PC-9 (cell line): ENCODE measurements around the gene FRMD8. TPM values are rescaled to one million over a fixed set of nuclear protein-coding genes. Genes with fewer than 3 reads are reported as not detected.

Experiments used
- BruUV-seq: library from RNA; stranded (reverse); fragments of 400-500 nt; replicated peaks from 2 replicates; lab custom pipeline; 2021; lab: Mats Ljungman, UMichigan
- CTCF ChIA-PET: fragments of 300-600 bp; sonication (Branson Sonifier 250); formaldehyde crosslinking; loops from one replicate; lab custom pipeline; 2022; ENCODE audit warnings: antibody characterized with exemption; lab: Charles Lee
- POLR2A ChIA-PET: fragments of 300-600 bp; sonication (Branson Sonifier 250); formaldehyde crosslinking; loops from one replicate; lab custom pipeline; 2022; ENCODE audit warnings: antibody characterized with exemption; ENCODE audit not compliant: unreplicated experiment; lab: Charles Lee
- DNase-seq, 2 experiments: peaks; one replicate each; pipeline versions ENCODE4 v3.0.0 to v3.0.0-alpha.2; 2015 to 2022; ENCODE audit warnings: mixed read lengths in 1 of 2
- H2AFZ ChIP-seq: fragments of 200-600 bp; sonication (generic); 2 replicates; pipeline ENCODE4 v1.8.1; 2017; ENCODE audit warnings: antibody characterized with exemption
- H3F3A ChIP-seq: fragments of 200-600 bp; sonication (generic); 2 replicates; pipeline ENCODE4 v1.8.1; 2017; ENCODE audit warnings: antibody characterized with exemption, mild to moderate bottlenecking, low read depth; ENCODE audit not compliant: insufficient read depth
- H3K27ac ChIP-seq: fragments of 200-600 bp; sonication (generic); 2 replicates; pipeline ENCODE4 v1.6.1; 2016; ENCODE audit warnings: mixed run types
- H3K27me3 ChIP-seq: fragments of 200-600 bp; sonication (generic); 2 replicates; pipeline ENCODE4 v1.6.1; 2016; ENCODE audit warnings: low read depth, mixed run types; ENCODE audit not compliant: insufficient read depth
- H3K36me3 ChIP-seq: fragments of 200-600 bp; sonication (generic); 2 replicates; pipeline ENCODE4 v1.6.1; 2016; ENCODE audit warnings: low read depth, mixed run types
- H3K4me1 ChIP-seq: fragments of 200-600 bp; sonication (generic); replicated peaks from 2 replicates; pipeline ENCODE4 v1.6.1; 2016; ENCODE audit warnings: mixed run types; ENCODE audit not compliant: insufficient read depth
- H3K4me2 ChIP-seq: fragments of 200-600 bp; sonication (generic); 2 replicates; pipeline ENCODE4 v1.6.1; 2017; ENCODE audit warnings: mixed run types
- H3K4me3 ChIP-seq: fragments of 200-600 bp; sonication (generic); 2 replicates; pipeline ENCODE4 v1.6.1; 2016; ENCODE audit warnings: mixed run types
- H3K79me2 ChIP-seq: fragments of 200-600 bp; sonication (generic); 2 replicates; pipeline ENCODE4 v1.6.1; 2017; ENCODE audit warnings: low read depth, mixed run types
- H3K9me2 ChIP-seq: fragments of 200-600 bp; sonication (generic); 2 replicates; pipeline ENCODE4 v1.8.1; 2017; ENCODE audit warnings: mild to moderate bottlenecking; ENCODE audit not compliant: insufficient read depth
- H3K9me3 ChIP-seq: fragments of 200-600 bp; sonication (generic); 2 replicates; pipeline ENCODE4 v1.8.1; 2016; ENCODE audit warnings: low read depth; ENCODE audit not compliant: insufficient read depth
- H4K20me1 ChIP-seq: fragments of 200-600 bp; sonication (generic); 2 replicates; pipeline ENCODE4 v1.8.1; 2017; ENCODE audit not compliant: insufficient read depth
- EZH2 ChIP-seq: fragments of 200-600 bp; sonication (generic); IDR thresholded peaks from 2 replicates; pipeline ENCODE4 v1.8.0; 2017; ENCODE audit warnings: antibody characterized with exemption, low read depth
- intact Hi-C: fragments of 100-400 bp; cut with micrococcal nuclease; formaldehyde crosslinking; loops from one replicate; pipeline ENCODE4 v1.10.0; 2022; ENCODE audit not compliant: unreplicated experiment
- total RNA-seq: library from RNA; stranded (reverse); gene quantifications from 2 replicates; pipeline ENCODE4 v1.2.3, GENCODE V29; 2021
- TF ChIP-seq, protein P1 (sequence below): fragments of 200-600 bp; sonication (generic); conservative IDR thresholded peaks from 2 replicates; pipeline ENCODE4 v1.6.1; 2017; ENCODE audit warnings: mixed run types, antibody characterized with exemption, mild to moderate bottlenecking, moderate library complexity

The FRMD8 gene
- total RNA-seq, 1 experiment from 2014 or later: 32.4 TPM

DNA sequence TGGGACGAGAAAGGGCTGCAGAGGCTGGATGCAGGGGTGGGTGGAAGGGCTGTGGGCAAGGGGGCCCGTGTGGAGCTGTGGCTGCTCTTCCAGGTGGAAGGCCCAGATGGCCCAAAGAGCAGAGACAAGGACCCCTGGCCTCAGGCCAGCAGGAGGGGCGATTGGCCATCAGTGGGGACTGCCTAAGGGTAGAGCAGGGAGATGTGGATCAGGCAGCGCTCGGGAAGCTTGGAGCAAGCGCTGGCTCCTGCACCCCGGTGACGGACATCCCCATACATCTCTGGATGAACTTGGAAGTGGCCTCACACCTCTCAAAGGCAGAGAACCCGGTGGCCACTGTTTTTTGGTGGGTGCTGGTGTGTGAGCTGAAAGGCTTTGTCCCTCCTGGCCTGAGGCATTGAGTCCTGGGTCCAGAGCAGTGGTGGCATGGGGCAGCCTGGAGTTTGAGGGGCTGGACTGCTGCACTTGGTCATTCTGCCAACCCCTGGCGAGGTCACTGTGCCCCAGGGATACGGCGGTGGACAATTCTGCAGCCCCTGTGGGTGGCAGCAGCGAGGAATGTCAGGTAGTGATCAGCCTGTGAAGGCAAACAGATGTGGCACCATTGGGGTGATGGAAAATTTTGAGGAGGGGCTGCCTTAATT, 5.9 kb downstream of the FRMD8 start:
- BruUV-seq: no TSS peak
- Histone ChIP-seq H4K20me1 (no peaks in the 10 kb centered on the region), H3K36me3 (no peaks in the 10 kb centered on the region), H3K27me3 (no peaks in the 10 kb centered on the region), H3K4me3 (no peak overlapping the region), H3K4me1 (peaks cover 6% of the 10 kb centered on the region), H2AFZ (no peak overlapping the region), H3K27ac (no peak overlapping the region), H3F3A (no peaks in the 10 kb centered on the region; the same call in 1 of the 2 replicates), H3K79me2 (peaks cover 5% of the 10 kb centered on the region; the same call in 1 of the 2 replicates), H3K4me2 (no peak overlapping the region), H3K9me3 (no peaks in the 10 kb centered on the region), H3K9me2 (no peaks in the 10 kb centered on the region)
- POLR2A ChIA-PET: no interaction called here
- CTCF ChIA-PET: no interaction called here
- TF ChIP-seq, protein P1, sequence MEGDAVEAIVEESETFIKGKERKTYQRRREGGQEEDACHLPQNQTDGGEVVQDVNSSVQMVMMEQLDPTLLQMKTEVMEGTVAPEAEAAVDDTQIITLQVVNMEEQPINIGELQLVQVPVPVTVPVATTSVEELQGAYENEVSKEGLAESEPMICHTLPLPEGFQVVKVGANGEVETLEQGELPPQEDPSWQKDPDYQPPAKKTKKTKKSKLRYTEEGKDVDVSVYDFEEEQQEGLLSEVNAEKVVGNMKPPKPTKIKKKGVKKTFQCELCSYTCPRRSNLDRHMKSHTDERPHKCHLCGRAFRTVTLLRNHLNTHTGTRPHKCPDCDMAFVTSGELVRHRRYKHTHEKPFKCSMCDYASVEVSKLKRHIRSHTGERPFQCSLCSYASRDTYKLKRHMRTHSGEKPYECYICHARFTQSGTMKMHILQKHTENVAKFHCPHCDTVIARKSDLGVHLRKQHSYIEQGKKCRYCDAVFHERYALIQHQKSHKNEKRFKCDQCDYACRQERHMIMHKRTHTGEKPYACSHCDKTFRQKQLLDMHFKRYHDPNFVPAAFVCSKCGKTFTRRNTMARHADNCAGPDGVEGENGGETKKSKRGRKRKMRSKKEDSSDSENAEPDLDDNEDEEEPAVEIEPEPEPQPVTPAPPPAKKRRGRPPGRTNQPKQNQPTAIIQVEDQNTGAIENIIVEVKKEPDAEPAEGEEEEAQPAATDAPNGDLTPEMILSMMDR: no peak
- no peak for TF ChIP-seq EZH2
- no peak for DNase-seq
- intact Hi-C loops: no loop called here

DNA sequence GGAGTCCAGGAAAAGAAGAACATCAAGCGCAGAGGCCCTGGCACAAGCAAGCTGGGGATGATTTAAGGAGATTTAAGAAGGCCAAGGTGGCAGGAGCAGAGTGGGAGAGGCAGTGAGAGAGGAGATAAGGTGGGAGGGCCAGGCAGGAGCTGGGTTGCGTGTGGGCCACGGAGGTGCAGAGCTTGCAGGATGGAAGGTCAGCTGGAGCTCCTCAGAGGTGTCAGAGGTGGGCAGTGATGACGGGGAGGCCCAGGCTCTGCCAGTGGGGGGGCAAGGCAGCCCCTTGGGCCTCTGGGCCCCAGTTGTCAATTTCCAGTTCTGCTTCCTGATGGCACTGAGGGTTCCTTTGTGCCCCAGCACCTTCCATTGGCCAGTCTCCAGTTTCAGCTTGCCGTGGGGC, 6.5 kb downstream of the FRMD8 start:
- BruUV-seq: no TSS peak
- Histone ChIP-seq H3K9me3 (no peaks in the 10 kb centered on the region), H3K36me3 (no peaks in the 10 kb centered on the region), H3K79me2 (no peaks in the 10 kb centered on the region; the same call in 1 of the 2 replicates), H3K27ac (no peak overlapping the region), H3K4me2 (no peak overlapping the region), H3F3A (no peaks in the 10 kb centered on the region; the same call in 1 of the 2 replicates), H3K9me2 (no peaks in the 10 kb centered on the region), H3K4me3 (no peak overlapping the region), H4K20me1 (no peaks in the 10 kb centered on the region), H3K27me3 (no peaks in the 10 kb centered on the region), H2AFZ (no peak overlapping the region), H3K4me1 (peaks cover under 1% of the 10 kb centered on the region; the same call in 1 of the 2 replicates)
- CTCF ChIA-PET: no interaction called here
- POLR2A ChIA-PET: no interaction called here
- DNase-seq: no peak
- intact Hi-C loops: no loop called here
- no peak for TF ChIP-seq EZH2
- TF ChIP-seq, protein P1: no peak

DNA sequence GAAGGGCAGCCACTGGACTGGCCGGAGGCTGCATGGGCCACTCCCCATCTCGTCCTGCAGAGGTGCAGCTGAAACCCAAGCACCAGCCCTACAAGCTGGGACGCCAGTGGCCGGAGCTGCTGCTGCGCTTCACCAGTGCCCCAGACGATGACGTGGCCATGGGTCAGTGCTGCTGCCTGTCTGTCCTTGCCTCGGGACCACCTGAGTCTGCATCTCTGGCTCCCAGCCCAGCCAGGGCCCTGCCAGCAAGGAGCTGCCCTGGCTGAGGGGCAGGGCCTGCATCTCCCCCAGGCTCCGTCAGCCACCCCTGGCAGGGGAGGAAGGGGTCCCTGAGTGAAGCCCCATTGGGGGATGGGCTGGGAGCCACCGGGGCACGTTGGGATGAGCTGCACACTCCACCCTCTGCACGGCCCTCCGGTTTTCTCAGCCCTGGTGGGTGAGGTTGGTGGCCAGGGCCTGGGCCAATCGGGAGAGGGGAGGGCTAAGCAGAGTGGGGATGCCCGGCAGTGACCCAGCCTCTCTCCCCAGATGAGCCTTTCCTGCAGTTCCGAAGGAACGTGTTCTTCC, 7.2 kb downstream of the FRMD8 start:
- intact Hi-C loops: no loop called here
- Histone ChIP-seq H3K9me2 (no peaks in the 10 kb centered on the region), H3K36me3 (no peaks in the 10 kb centered on the region), H3K4me2 (no peak overlapping the region), H3K27ac (no peak overlapping the region), H3K27me3 (no peaks in the 10 kb centered on the region), H3K4me3 (no peak overlapping the region), H3K79me2 (no peaks in the 10 kb centered on the region; the same call in 1 of the 2 replicates), H3K9me3 (no peaks in the 10 kb centered on the region), H2AFZ (no peak overlapping the region), H3K4me1 (no peaks in the 10 kb centered on the region), H3F3A (no peaks in the 10 kb centered on the region), H4K20me1 (no peaks in the 10 kb centered on the region)
- BruUV-seq: no TSS peak
- no peak for DNase-seq
- TF ChIP-seq, protein P1: no peak
- TF ChIP-seq EZH2: no peak
- ChIA-PET POLR2A (no interaction called here), CTCF (no interaction called here)
